MM.1S (cell line): ENCODE results near the gene ZFHX3.

Source experiments
- CTCF ChIP-seq: fragments of 300-600 bp; sonication (generic); IDR thresholded peaks from 2 replicates; pipeline ENCODE4 v1.5.1; 2016; ENCODE audit warnings: antibody characterized with exemption, low read length, mixed read lengths
- EZH2 ChIP-seq: fragments of 300-600 bp; sonication (generic); optimal IDR thresholded peaks from 2 replicates; pipeline ENCODE3; 2017; ENCODE audit warnings: low read depth, mild to moderate bottlenecking, antibody characterized with exemption, low read length, mixed read lengths

GRCh38 chr16:72910875-72911274 is 137.1 kb downstream of the ZFHX3 start:
- TF ChIP-seq CTCF: no peak
- no peak for TF ChIP-seq EZH2
